ENCODE results near the gene POLE.

DNA sequence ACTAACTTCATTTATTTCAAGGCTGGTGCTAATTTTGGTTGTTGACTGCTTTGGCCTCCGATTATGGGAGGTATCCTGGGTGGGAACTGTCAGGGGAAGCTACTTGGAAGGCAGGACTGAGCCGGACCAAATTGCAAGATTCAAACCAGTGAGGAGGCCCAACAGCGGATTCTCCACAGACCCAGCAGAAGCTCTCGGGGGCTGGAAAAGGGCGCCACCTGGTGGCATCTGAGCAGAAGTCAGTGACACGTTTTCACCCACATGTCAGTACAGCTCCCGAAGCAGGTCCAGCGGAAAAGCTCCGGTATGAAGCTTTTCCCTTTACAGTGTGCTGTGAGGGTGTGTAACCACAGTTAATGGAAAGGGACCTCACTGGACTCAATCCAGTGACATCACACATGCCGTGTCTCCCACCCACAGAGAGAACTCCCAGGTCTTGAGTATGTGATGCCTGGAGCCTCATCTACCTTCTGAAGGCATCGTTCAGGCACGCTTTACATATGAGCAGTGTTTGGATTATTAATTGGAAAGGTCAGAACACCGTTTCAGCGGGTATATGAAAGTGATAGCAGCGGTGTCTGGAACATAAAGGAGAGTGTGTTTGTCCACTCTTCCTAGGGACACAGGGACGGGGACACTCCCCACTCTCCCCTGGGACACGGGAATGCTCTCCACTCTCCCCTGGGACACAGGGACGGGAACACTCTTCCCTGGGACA lies 72.1 kb downstream of the POLE start:
- TF ChIP-seq EZH2 (IDR thresholded peaks at IDR 0.05; ENCODE audit: insufficient read depth, poor library complexity, severe bottlenecking), result no peak
- no peak for TF ChIP-seq EZH2phosphoT487 (IDR thresholded peaks at IDR 0.05; ENCODE audit: insufficient read depth, low read depth)
